ENCODE results near the gene SUB1.

DNA sequence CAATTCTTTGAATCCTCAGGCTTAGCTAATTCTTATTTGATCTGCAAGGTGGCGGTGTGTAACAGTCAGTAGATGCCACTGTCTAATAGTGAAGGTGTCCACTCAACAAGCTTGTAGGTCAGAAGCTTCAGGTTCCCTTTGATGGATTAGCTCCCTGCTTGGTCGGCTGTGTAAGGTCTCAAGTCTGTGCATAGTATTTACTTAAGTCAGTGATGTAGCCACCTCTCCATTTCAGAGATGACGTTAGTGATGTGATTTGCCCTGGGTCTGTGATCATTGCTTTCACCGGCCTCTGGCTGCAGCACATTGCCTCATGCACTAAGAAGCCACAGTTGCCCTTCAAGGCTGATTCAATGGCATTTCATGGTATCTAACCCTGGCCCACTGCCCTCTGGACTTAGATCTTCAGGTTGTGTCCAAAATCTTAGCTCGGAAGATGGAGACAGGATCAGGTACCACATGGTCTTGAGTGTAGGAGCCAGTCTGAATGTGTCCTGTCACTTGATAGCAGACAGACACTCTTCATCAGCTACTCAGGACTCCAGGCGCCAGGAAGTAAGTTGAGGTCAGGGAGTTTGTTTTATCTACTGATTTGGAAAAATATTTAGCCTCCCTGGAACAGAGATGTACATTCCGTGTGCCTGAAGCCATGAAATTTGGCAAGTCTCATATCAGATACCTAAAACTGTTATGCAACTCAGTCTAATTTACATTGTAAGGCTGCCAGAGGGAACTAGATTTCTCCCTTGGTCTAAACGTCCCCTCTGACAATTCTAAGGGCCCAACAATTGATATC lies 42.9 kb downstream of the SUB1 start:
- no peak for TF ChIP-seq EZH2 (IDR thresholded peaks at IDR 0.05; ENCODE audit: borderline replicate concordance, insufficient read depth, low read length, poor library complexity, severe bottlenecking)
- TF ChIP-seq, protein P1, sequence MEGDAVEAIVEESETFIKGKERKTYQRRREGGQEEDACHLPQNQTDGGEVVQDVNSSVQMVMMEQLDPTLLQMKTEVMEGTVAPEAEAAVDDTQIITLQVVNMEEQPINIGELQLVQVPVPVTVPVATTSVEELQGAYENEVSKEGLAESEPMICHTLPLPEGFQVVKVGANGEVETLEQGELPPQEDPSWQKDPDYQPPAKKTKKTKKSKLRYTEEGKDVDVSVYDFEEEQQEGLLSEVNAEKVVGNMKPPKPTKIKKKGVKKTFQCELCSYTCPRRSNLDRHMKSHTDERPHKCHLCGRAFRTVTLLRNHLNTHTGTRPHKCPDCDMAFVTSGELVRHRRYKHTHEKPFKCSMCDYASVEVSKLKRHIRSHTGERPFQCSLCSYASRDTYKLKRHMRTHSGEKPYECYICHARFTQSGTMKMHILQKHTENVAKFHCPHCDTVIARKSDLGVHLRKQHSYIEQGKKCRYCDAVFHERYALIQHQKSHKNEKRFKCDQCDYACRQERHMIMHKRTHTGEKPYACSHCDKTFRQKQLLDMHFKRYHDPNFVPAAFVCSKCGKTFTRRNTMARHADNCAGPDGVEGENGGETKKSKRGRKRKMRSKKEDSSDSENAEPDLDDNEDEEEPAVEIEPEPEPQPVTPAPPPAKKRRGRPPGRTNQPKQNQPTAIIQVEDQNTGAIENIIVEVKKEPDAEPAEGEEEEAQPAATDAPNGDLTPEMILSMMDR (IDR thresholded peaks at IDR 0.05; ENCODE audit: poor library complexity, severe bottlenecking) = no peak
- no peak for TF ChIP-seq POLR2AphosphoS5 (IDR thresholded peaks at IDR 0.05)
- TF ChIP-seq EP300 (conservative IDR thresholded peaks at IDR 0.05; ENCODE audit: poor library complexity, severe bottlenecking) = no peak
- TF ChIP-seq SMC3 (conservative IDR thresholded peaks at IDR 0.05; ENCODE audit: poor library complexity) = no peak
- TF ChIP-seq TAF1 (IDR thresholded peaks at IDR 0.05; ENCODE audit: low read depth) = no peak
- TF ChIP-seq RAD21 (conservative IDR thresholded peaks at IDR 0.05) = no peak
